ENCODE results near the gene WLS.

GRCh38 chr1:68151690-68152089 is 80.6 kb downstream of the WLS start:
- TF ChIP-seq GATA3 (IDR thresholded peaks at IDR 0.05; ENCODE audit: low read depth, low read length) (no peak), GATA2 (IDR thresholded peaks at IDR 0.05; ENCODE audit: low read depth, low read length) (no peak)
